Bone marrow (tissue), 2 donors: ENCODE results near the gene MACROD1.

Experiments used
- DNase-seq, 2 donors: peaks; one replicate each; lab custom pipeline; 2025; lab: John Stamatoyannopoulos, UW

Gene MACROD1

GRCh38 chr11:64152841-64153691 lies 12.8 kb downstream of the MACROD1 start:
- peak; percentile 31 to 50 for DNase-seq

GRCh38 chr11:64151337-64151736 lies 14.6 kb downstream of the MACROD1 start:
- DNase-seq, result no peak

DNA sequence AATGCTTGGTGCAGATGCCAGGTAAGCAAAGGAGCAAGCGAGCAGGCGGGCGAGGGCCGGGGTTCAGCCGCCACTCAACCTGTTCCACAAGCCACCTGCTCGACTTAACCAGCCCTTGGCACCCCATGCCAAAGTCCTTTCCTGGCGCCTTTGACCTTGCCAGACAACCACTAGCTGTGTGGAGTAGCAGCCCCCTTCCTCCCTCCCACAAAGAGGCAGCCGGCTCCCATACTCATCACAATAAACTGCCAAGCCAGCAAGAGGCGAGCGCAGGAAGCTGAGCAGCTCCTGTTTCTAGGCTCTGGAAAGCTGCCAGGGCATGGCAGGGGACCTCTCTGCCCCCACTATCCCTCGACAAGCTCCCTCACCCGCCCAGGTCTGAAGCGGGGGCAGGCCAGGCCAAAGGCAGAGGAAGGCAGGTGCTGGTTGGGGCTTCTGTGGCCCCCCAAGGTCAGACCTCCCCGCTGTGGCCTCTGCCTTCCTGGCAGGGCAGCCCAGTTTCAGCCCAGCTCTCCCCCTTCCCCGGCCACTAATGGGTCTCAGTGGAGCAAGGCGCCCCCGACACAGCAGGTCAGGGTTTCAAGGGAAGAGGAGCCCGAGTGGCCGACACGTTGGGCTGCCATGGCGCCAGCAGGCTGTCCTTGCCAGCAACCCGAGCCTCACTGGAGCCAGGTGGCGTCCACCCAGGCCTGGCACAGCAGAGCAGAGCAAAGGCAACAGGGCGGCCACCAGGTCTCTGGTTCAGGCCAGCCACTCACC lies 15.3 kb downstream of the MACROD1 start:
- no peak for DNase-seq

GRCh38 chr11:64150051-64150450 lies 15.9 kb downstream of the MACROD1 start:
- no peak for DNase-seq

DNA sequence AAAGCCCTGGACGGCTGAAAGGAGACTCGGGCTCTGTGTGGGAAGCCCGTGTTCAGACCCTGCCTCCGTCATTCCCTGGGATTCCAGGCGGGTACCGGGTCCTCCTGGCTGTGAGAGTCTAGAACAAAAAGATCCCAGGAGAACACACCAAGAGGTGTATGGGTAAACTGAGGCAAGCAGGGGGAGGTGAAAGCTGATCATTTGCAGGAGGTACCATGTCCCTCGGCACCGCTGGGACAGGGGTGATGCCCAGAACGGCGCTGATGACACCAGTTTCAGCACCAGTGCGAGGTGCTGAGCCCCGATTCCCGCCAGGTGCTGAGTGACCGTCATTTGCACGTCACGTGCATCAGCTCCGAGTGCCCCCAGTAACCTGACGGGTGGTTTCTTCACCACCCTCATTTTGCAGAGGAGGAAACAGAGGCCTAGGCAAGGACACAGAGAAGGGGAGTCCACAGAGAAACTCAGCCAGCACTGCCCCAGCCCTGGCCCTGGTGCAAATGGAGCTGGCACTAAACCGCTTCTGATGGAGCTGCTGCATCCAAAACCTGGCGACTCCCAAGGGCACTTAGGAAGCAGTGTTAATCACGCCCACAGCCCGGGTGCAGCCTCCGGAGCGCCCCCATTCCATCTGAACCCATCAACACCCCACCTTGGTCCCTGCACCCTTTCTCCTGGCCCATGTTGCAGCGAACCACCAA lies 16.8 kb downstream of the MACROD1 start:
- no peak for DNase-seq

- peak; percentile 15 to 56 for DNase-seq
Observed at GRCh38 chr11:64148226-64148916, 17.5 kb downstream of the MACROD1 start.

GRCh38 chr11:64146036-64146955 lies 19.6 kb downstream of the MACROD1 start:
- DNase-seq, result peak; percentile 11 to 75

GRCh38 chr11:64144587-64145472 lies 21.1 kb downstream of the MACROD1 start:
- no peak for DNase-seq

DNA sequence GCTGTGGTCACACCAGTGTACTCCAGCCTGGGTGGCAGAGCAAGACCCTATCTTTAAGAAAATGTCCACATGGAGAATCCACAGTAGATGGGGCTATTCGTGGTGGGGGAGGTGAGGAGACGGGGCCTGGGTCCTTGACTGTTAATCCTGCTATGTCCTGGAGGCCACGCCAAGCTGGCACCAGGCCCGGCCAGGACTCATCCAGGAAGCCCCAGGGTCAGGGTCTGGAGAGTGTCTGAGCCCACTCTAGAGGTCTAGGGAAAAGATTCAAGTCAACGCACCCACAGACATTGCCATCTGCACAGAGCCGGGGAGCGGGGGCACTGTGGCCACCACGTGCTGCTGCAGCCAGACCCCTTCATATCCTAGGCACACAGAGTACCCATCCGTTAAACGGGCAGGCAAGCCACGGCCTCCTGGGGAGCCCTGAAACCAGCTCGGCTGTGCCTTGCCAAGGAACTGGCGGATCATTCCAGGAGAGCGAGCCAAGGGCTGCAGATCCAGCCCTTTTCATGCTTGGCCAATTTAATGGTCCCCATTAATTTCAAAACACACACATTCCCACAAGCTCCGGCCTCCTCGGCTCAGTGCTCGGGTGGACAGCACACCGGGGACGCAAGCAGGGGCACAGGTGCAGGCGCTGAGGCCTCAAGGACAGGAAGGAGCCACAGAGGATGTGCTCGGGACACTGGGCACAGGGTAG lies 24.7 kb downstream of the MACROD1 start:
- DNase-seq, result no peak

DNA sequence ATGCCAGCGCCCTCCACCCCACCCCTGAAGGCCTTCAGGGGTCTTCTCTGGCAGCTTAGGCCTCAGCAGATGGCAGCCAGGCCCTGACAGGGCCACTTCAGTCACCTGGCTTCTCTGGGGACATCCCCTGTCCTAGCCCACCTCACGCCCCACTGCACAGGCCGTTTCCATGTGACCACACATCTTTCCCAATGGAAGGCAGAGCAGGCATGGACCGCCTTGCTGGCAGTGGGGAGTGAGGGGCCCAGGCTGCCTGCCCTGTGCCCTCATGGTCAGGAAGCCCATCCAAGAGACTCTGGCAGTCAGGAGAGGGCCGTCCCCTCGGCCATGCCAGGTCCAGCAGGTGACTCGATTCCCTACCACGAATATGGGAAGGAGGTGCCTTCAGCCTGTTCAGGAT lies 25.8 kb downstream of the MACROD1 start:
- DNase-seq, result no peak

GRCh38 chr11:64139049-64139448 lies 26.9 kb downstream of the MACROD1 start:
- no peak for DNase-seq

- DNase-seq, result no peak
Observed at GRCh38 chr11:64138398-64138797, 27.5 kb downstream of the MACROD1 start.

DNA sequence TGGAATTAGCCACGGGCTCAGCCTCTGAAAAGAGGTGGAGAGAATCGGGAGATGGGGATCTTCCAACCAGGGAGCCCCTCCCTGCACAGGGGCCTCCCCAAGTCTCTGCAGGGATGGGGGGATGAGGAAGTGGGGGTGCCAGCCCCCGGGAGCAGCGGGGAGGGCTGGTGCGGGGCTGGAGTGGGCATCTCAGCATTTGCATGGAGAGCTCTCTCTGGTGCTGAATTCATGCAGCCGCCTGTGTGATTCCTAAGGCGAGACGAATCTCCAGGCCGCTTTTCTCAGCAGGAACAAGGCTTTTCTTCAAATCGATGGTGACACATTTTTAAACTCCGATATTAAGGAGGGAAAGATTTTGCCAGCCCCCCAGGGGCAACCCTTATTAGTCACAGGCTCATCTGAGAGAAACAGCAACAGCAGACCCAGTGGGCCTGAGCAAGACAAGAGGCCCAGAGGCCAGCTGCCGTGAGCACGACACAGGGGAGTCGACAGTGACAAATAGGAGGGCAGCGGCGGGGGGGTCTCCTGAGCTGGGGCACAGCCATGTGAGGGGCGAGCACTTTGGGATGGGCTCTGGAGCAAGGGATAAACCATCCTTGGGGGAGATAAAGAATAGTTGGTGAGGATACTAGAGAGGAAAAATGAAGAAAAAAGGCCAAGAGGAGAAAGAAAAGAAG lies 29.0 kb downstream of the MACROD1 start:
- no peak for DNase-seq

GRCh38 chr11:64135711-64136110 lies 30.2 kb downstream of the MACROD1 start:
- no peak for DNase-seq

- DNase-seq, result no peak
Observed at GRCh38 chr11:64134963-64135362, 30.9 kb downstream of the MACROD1 start.

DNA sequence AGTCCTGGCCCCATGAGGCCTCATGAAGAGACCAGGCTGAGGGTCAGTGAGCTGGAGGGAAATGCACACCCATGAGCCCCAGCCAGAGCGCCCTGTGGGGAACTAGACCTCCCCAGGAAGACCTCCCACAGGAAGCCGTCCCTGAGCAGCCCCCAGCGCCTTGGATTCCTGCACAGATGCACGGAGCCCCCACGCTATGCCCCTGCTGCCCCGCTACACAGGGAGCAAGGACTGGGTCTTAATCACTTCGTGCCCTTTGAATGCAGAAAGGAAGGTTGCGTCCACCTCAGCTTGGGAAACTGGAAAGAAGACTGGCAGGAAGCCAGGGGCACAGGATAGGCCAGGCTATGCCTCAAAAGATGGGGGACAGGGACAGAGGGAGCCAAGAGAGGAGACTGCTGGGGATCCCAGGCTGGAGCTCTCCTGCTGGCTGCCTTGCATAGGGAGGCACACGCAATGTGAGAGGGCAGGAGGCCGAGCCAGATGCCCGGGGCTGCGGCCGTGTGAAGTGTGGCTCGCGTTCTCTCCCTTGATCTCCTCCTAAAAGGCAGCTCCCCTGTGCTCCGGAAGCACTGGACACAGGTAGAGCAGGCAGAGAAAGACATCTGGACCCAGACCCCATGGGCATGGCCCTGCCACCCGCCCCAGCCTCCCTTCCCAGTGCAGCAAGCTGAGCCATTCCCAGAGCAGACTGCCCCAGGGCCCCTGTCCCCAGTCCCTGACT lies 32.8 kb downstream of the MACROD1 start:
- DNase-seq, result no peak

- DNase-seq, result no peak
Observed at GRCh38 chr11:64132191-64132771, 33.6 kb downstream of the MACROD1 start.
